ENCODE data around the gene DUSP22.
"Not testable (repeated sequence)": the region's sequence is repeated elsewhere in the genome, so short reads cannot be mapped to it uniquely, and the experiment has no call there.

DUSP22 gene

DNA sequence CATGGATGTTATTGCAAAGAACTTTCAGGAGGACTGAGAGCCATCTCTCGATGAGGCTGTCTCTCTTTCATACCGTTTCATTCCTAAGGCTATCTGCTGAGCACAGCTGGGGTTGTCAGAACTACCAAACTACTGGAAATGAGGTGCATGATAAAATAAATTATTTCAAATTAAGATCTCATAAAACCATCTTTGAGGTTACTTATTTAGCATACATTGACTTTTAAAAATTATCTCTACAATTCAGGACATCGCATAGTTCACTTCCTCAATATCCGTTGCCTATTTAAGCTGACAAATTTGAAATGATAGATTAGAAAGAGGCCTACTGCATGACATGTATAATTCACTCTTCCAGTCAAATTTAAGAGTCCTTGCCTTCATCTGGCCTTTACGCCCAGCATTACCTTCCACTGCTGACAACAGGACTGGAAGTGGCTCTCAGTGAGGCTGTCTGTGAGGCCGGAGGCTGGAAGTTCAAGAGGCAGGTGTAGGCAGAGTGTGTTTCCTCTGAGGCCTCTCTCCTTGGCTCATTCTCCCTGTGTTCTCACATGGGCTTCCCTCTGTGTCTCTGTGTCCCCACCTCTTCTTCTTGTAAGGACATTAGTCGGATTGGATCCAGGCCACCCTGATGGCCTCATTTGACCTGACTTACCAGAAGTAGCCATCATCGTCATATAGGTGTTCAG lies 12.8 kb upstream of the DUSP22 start:
- DNase-seq (ENCODE audit: low read depth in 2 of 2), result no peak

DNA sequence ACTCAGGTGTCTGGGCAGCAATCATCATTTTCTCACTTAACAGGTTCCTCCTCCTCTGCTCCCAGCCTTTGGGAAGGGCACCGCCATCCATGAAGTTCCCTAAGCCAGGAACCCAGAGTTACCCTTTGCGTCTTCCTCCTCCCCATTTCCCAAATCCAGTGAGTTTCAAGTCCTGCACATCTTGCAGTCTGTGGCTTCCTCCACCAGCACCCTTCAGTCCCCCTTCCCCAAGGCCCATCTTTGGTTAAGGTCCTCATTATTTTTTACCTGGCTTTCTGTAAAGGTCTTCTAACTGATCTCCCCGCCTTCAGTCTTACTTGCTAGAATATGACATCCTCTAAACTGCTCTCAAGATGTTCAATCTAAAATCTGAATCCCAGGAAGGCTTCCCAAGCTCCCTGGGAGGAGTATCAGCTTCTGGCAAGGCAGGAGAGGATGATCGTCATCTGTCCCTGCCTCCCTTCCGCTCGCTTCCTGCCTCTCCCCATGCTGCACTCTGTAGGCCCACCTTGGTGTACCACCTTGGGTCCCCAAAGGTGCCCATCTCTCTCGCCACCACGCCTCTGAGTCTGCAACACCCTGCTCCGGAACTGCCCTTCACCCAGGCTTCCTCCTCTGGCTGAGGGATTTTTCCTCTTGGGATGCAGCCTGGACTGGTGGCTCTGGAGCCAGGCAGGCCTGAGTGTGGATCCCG lies 11.4 kb upstream of the DUSP22 start:
- DNase-seq (ENCODE audit: low read depth in 2 of 2), result no peak

DNA sequence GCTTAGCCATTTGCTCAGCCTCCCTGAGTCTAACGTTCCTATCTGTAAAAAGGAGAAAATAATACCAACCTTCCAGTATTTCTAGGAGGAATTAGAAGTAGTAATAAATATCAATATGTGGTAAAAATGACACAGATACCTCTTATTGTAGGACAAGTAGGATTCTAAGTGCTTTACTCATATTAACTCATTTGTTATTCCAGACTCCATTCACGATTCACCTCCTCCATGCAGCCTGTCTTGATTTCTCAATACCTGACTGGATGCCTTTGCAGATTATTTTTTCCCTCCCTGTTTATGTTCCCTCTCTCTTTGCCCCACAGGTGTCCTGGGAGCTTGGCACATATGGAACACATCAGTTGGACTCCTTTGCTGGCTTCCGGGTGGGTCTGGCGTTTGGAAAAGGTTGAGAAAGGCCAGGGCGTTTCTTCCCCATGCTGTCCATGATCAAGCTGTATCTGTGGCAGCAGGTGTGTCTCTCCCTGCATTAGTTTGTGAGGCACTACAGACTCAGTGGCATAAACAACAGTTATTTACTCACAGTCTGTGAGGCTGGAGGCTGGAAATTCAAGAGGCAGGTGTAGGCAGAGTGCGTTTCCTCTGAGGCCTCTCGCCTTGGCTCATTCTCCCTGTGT lies 10.7 kb upstream of the DUSP22 start:
- DNase-seq (ENCODE audit: low read depth in 2 of 2), result no peak

DNA sequence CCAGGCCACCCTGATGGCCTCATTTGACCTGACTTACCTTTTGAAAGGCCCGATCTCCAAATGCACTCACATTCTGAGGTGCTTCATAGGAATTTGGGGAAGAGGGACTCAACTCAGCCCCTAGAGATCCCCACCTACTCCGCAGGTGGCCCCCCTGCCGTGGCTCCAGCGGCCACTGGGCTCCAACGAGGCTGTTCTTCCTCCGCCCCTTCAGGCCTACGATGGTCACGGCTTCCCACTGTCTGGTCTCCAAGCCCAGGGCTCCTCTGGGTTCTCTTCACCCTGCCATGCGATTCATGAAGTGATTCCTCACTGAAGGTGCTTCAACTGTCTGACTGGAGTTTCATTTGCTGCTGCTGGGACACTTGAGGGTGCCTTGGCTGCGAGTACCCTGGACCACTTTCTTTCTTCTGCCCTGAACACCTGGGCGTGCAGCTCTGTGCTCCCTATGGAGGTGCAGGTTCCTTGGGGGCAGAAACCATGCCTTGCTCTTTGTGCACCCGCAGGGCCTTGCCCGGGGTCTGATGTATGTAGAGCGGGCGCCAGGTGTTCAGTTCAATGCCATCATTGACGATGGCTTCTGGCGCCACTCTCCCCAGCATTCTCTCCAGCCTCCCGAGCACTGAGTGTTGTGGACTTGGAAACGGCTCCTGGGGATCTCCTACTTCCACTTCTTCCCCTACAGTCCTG lies 10.0 kb upstream of the DUSP22 start:
- DNase-seq (ENCODE audit: low read depth in 2 of 2), result no peak

DNA sequence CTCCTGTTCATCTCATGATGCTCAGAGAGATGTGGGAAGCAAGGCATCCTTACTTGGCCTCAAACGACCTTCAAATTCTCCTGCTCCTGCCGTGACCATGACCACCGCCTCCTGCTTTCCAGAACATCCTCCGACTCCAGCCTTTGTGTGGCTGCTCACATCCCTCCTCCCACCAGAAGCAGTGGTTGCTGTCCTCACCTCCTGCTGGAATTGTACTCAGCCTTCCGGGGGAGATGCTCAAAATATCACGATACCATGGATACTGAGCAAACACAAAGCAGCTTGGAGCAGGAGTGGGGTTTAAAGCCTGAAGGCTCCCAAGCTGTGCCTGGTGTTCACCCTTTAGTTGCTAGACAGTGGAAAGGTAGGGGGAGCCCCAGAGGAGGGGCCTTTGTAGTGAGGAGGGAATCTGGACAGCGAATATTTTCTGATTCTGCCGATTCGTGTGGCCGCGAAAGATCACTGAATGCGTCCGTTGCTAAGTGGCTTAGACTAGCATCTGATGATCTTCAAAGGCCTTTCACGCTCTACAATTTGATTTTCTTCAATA lies 9.3 kb upstream of the DUSP22 start:
- no peak for DNase-seq (ENCODE audit: low read depth in 2 of 2)

DNA sequence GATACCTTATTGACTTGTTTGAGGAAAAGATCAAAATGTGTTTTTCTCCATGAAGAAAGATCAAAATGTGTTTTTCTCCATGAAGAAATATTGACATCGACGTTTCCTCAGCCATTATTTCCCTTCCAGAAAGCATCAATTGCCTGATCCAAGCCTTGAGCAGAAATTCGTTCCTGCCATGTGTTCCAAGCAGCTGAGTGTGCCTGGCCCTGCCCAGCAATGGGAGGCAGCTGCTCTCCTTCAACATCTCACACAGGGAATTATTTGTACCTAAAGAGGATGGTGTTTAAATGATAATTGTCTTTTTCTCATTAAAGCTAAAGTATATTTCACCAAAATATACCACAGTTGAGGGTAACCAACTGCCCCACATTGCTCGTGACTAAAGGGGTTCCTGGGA lies 7.8 kb upstream of the DUSP22 start:
- no peak for DNase-seq (ENCODE audit: low read depth in 2 of 2)

DNA sequence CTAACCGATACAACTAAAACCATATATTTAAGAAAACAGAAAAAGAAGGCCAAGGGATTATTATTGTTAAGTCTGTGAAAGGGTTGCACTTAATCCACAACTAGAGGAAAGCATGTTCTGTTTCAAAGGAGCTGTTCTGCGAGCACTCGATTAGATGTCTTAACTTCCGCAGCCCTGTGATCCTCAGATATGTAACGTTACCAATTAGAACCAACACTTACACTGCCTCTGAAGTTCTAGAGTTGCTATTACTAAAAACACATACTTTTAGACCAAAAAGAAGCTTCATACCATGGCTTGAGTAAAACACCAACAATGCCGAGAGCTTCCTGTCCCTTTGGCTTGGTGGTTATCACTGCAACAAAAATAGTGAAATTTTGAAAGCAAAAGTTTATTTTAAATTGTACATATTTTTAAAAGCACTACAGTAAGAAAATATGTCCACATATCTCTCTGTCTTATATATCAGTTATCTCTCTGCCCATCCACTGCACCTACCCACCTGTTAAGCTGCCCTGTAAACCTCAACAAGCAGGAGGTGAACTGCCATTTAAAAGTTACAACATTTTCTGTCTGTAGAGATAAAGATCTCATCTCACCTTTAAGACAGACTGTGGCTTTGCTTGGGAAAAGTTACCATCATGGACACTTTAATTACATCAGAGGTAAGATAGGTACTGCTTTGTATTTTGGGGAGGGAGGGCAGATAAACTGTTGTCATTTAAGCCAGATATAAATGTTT lies 7.1 kb upstream of the DUSP22 start:
- DNase-seq (ENCODE audit: low read depth in 2 of 2), result no peak

DNA sequence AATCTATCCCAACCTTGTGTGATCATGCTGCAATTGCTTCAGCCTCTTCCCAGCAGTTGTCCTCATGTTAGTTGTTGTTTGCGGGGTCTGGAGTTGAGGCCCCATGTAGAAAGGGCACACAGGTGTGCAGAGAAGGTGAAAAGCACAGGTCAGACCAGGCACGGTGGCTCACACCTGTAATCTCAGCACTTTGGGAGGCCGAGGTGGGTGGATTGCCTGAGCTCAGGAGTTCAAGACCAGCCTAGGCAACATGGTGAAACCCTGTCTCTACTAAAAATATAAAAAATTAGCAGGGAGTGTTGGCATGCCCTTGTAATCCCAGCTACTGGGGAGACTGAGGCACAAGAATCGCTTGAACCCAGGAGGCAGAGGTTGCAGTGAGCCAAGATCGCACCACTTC lies 6.4 kb upstream of the DUSP22 start:
- not testable (repeated sequence) for DNase-seq (ENCODE audit: low read depth in 2 of 2)

DNA sequence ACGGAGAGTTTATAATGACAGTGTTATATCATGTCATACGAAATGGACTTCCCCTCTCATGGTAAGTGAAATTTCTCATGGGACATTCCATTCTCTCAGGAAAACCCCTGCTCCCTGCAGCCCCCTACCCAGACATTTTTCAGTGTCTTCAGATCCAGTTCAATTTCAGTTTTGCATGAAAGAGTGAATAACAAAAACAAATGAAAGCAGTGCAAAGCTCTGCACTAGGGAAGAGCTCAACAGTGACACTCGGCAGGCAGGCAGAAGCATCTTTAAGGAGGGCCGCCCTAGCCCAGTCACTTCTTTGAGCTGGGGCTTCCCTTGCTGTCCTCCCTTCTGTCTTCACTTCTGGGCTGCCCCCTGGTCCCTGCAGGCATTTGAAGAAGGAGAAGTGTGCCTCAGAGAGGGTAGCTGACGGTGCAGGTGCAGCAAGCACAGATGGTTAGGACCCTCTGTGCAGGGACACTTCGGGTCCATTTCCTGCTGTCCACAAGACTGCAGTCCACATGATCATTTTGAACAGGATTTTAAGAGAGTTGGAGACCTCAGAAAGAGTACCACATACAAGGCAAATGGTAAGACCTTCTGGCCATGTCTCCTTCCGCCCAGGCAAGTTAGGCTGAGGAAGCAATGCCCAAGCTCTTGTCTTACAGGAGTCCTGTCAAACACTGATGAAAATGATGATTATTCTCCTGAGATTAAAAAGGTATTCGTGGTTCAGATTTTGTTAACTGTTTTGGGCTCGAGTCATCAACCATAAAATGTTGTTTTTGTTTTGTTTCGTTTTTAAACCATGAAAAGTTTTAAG lies 5.4 kb upstream of the DUSP22 start:
- no peak for DNase-seq (ENCODE audit: low read depth in 2 of 2)

DNA sequence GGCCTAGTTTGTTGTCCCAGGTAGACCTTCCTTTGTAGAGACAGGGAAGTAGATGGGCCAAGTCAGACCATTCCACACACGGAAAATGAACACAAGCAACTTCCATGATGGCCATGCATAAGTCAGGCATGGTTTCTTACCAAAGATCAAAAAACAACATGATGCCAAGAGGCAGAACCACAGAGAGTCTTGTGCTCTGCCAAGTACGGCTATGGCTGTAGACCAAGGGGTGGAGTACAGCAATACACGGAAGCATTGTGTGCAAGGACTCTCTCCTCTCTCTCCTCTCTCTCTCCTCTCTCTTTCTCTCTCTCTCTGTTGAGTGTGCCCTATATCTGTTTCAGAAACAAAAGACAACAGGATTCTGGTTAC lies 4.8 kb upstream of the DUSP22 start:
- no peak for DNase-seq (ENCODE audit: low read depth in 2 of 2)

DNA sequence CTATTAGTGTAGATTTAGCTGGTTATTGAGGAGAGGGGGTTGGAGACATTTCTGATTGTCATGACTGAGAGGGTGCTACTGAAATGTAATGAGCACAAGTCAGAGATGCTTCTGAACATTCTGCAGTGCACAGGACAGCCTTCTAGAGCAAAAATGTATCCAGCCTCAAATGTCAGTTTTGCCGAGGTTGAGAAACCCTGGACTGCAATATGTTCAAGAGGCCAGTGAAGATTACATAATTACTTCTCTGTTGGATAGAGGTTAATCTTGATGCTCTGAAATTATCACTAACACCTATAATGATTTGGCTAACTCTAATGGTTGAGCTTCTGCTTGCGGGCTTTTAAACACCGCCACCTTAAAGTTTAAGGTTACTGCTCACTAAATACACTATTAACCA lies 3.4 kb upstream of the DUSP22 start:
- DNase-seq (ENCODE audit: low read depth in 2 of 2), result no peak

DNA sequence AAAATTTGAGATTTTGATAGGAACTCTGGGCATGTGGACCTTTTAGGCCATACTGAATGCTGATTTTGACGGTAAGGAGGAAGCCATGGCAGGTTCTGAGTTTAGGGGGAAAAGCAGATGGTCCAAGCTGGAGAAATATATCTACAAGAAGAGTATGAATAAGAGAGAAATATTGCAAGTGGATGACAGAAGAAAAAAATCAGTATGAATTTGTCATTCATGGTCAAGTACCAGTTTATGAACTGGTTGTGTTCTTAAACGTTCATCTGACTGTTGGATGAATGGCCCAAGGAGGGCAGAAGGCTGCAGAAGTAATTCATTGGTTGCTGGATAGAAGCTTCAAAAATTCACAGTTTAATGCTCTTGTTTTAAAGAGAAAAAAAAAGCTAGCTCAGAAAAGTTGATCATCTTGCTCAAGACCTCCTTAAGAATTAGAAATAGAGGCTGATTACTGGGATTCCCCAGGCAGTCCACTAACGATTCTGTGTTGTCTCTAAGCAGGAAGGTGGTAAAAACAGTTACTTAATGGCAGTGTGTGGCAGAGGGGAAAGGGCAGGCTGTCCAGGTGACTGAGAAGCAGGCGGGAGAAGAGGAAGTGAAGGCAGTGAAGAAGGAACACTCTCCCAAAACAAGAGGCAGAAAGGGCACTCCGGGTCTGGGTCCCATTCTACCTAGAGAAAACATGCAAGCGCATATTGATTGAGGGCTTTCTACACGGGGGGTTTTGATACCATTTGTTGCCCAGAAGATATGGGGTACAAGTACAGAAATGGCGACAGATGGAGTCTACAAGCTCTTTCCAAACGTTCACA lies 2.0 kb upstream of the DUSP22 start:
- no peak for DNase-seq (ENCODE audit: low read depth in 2 of 2)

DNA sequence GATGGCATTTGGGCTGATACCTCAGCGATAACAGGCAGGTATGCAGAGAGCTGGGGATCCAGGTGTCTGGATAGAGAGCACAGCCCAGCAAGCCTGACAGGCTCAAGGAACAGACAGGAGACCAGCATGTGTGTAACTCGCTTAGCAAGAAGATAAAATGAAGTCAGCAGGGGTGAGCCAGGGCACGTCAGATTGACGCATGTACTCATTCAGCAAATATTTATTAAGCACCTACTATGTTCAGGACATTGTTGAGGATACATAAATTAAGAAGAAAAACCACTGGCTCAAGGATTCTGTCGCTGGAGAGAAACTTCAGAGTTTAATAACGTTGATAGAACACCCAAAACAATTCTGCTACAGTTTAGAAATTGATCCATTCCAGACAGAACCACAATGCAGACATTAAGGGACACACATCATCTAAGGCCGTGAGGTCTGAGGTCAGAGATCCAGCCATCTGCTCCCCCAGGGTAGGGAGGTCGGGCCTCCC lies 1.0 kb upstream of the DUSP22 start:
- DNase-seq (ENCODE audit: low read depth in 2 of 2), result no peak

DNA sequence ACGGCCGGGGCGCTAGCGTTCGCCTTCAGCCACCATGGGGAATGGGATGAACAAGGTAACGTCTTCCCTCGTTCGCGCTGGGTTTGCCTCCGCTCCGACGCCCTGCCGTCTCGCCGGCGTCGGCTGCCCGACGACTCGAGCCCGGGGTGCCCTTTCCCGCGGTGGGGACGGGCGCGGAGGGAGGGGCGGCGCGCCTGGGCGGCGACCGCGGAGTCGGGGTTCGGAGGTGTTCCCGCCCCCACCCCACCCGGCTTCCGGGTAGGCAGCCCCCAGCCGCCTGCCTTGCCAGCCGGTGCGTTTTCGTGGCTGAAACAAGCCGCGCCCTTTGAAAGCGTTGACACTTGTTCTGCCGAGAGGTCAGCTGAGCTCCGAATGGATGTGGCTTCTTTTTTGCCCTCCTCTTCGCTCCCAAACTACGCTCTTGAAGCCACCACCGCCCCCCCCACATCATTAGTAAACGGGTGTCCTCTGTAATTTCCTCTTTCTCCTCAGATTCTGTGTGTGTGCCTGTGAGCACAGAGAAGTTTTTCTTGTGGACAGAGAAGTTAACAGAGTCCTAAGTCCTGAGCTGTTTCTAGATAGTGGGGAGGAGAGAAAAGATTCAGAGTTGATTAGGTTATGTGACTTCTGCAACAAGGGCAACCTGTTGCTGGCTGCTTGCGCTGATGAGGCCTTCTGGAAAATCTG lies 362 bp downstream of the DUSP22 start:
- DNase-seq (ENCODE audit: low read depth in 2 of 2), result peak; percentile 56 to 61

DNA sequence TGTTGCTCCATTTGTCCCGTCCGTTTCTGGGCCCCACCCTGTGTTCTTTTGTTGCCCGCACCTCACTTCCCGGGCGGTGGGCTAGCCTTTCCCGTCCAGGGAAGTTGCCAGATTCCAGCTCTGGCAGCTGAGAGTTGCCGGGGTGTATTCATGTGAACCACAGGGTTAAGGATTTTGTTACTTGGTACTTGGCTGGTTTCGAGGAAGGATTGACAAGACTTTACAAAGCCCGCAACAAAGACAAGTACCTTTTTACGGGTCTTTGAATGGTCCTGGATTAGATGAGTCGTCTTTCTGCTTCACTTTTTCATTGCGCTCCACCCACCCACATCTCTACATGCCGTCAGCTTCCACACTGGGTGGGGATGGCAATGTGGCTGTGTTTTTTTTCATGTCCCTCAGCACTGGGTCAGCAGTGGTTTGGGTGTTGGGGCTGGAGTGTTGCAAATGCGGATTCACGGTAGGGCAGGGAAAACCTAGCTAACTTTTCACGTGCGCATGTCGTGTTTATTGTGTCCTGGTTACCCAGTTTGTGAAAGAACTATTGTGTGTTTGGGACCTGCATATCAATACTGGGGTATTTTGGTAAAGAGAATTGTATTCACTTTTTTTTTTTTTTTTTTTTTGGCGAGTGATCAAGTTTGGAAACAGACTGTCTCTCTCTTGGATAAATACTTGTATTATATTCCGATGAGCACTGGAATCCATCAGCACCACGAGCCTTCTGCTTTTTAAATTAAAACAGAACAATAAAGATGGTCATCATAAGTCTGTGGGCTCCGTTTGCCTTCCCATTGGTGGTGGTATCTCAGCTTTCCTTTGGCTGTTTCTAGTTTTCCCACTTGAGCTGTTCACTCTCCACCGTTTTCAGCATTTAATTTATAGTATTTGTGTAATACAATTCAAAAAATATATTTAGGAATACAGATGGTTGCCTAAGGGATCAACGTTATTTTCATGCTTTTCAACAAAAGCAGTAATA lies 1.2 kb downstream of the DUSP22 start:
- peak in 1 of 2 donors; percentile 10 for DNase-seq (ENCODE audit: low read depth in 2 of 2)

DNA sequence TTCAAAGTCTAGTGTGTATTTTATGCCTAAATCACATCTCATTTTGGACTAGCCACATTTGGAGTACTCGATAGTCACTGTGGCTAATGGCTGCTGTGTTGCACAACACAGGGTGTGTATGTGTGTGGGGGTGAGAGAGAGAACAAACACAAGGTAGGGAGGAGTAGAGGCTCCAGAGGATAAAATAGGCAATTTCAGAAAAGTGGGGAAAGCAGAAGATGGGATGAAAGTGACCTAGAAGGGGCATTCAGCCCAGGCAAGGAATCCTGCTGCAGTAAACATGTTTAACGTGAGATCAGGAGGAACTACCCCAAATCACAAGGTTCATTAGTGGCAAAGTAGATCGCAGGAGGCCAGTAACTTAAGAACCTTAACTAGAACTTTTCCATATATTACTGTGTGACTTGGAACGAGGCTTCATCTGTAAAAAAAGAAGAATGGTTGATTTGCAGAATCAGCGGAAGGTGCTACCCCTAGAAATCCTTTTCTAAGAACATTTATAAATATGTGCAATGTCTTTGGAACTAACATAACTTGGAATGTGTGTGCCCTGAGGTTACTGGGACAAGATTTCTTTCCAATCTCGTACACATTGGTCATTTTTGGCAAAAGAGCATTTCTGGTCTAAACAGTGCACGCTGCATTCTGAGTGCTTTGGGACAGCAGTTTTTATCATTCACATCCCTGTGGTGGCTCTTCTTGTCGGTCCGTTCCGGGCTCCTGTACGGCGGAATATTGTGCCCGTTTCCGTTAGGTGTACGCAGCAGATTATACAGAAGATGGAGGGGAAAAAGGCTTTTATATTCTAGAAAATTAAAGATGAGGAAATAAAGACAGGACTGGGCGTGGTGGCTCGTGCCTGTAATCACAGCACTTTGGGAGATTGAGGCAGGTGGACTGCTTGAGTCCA lies 2.6 kb downstream of the DUSP22 start:
- no peak for DNase-seq (ENCODE audit: low read depth in 2 of 2)

Measured in stimulated activated CD8-positive, alpha-beta memory T cell treated with anti-CD3 and anti-CD28 coated beads, Interleukin-7, amount 100 ng/mL, for 1 hour (primary cell).